Peyer's patch (tissue), 4 donors: Measurements from ENCODE around the gene RBM19.

Experiments used
- POLR2A ChIP-seq, 2 donors: fragments of 450-650 bp; IDR thresholded peaks; one replicate each; pipeline ENCODE4 v1.5.1; 2017; ENCODE audit warnings: antibody characterized with exemption in 2 of 2, mild to moderate bottlenecking in 2 of 2, moderate library complexity in 2 of 2
- TF ChIP-seq, protein P1 (sequence below), 6 experiments: fragments of 450-650 bp in 4 of 6; fragments of 200-600 bp in 2 of 6; sonication (generic) in 1 of 6; IDR thresholded peaks; one replicate each; pipeline ENCODE4 v1.5.1; 2017 to 2019; ENCODE audit warnings: antibody characterized with exemption in 6 of 6, mild to moderate bottlenecking in 3 of 6, moderate library complexity in 1 of 6

DNA sequence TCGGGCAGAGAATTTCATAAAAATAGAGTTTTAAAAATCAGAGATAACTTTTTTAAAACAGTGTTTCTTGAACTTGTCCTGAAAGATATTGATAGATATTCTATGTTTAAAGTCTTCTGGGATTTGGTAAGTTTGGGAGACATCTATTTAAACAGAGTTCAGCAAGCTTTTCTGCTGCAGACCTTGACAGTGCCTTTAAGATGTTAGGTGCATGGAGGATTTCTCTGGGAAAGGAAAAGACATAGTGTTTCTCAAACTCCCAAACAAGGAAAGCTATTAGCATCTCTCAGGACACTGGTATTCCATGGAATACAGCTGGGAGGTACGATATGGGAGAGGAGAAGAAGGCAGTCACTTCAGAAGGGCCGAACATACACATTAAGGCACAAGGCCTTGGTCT is 97.8 kb downstream of the RBM19 start:
- no peak for TF ChIP-seq POLR2A (IDR thresholded peaks at IDR 0.05)
- TF ChIP-seq, protein P1, sequence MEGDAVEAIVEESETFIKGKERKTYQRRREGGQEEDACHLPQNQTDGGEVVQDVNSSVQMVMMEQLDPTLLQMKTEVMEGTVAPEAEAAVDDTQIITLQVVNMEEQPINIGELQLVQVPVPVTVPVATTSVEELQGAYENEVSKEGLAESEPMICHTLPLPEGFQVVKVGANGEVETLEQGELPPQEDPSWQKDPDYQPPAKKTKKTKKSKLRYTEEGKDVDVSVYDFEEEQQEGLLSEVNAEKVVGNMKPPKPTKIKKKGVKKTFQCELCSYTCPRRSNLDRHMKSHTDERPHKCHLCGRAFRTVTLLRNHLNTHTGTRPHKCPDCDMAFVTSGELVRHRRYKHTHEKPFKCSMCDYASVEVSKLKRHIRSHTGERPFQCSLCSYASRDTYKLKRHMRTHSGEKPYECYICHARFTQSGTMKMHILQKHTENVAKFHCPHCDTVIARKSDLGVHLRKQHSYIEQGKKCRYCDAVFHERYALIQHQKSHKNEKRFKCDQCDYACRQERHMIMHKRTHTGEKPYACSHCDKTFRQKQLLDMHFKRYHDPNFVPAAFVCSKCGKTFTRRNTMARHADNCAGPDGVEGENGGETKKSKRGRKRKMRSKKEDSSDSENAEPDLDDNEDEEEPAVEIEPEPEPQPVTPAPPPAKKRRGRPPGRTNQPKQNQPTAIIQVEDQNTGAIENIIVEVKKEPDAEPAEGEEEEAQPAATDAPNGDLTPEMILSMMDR (IDR thresholded peaks at IDR 0.05), result no peak
